GM12878 (cell line): ENCODE measurements around the gene LENG9. TPM values are rescaled to one million over a fixed set of nuclear protein-coding genes. Genes with fewer than 3 reads are reported as not detected.

Source experiments
- ATAC-seq: fragments of 200-7000 bp; cut with Tn5 transposase; 3 replicates; pipeline ENCODE4 v1.9.1; 2020; ENCODE audit warnings: mild to moderate bottlenecking, moderate library complexity
- BruUV-seq: library from RNA; stranded (reverse); fragments of 400-500 nt; replicated peaks from 2 replicates; lab custom pipeline; 2021; lab: Mats Ljungman, UMichigan
- CTCF ChIA-PET: fragments of 300-600 bp; sonication (Branson Sonifier 250); formaldehyde crosslinking; extraction: SDS; loops from one replicate; lab custom pipeline; 2021; ENCODE audit warnings: inconsistent platforms; lab: Yijun Ruan, JAX
- POLR2A ChIA-PET: fragments of 350-600 bp; formaldehyde crosslinking; extraction: SDS; loops from one replicate; lab custom pipeline; 2021; ENCODE audit warnings: inconsistent platforms; lab: Charles Lee
- RAD21 ChIA-PET: fragments of 300-600 bp; sonication (Branson Sonifier 250); formaldehyde crosslinking; loops from one replicate; lab custom pipeline; 2023; ENCODE audit warnings: antibody characterized with exemption; ENCODE audit not compliant: unreplicated experiment; lab: Charles Lee
- SMC1A ChIA-PET: fragments of 300-600 bp; sonication (Branson Sonifier 250); formaldehyde crosslinking; loops from one replicate; lab custom pipeline; 2023; ENCODE audit not compliant: unreplicated experiment, uncharacterized antibody; lab: Charles Lee
- DNase-seq: peaks from one replicate; pipeline ENCODE4 v3.0.0-alpha.2; 2011; ENCODE audit warnings: low read depth, low spot score
- FAIRE-seq: peaks from 3 replicates; lab custom pipeline; 2011; peaks lifted over from hg19 to GRCh38; lab: Jason Lieb, UNC
- H2AFZ ChIP-seq: 2 replicates; pipeline ENCODE4 v1.6.0; 2011; ENCODE audit warnings: low read depth, low read length, control low read depth; ENCODE audit not compliant: control insufficient read depth
- H3K27ac ChIP-seq: 2 replicates; pipeline ENCODE4 v1.5.1; 2011; ENCODE audit warnings: control low read depth; ENCODE audit not compliant: control insufficient read depth, insufficient read depth
- H3K27me3 ChIP-seq, 2 experiments: replicated peaks in 1 of 2; 2 replicates each; pipeline versions ENCODE4 v1.6.0 to v1.6.1; 2011; ENCODE audit warnings: low read length in 1 of 2; ENCODE audit not compliant: control insufficient read depth in 2 of 2, insufficient read depth in 2 of 2
- H3K36me3 ChIP-seq, 2 experiments: 2 replicates each; pipeline ENCODE4 v1.5.1; 2011; ENCODE audit warnings: low read length in 1 of 2; ENCODE audit not compliant: control insufficient read depth in 2 of 2, insufficient read depth in 2 of 2
- H3K4me1 ChIP-seq: 2 replicates; pipeline ENCODE4 v1.6.1; 2011; ENCODE audit warnings: mild to moderate bottlenecking, low read length, moderate library complexity, mixed read lengths; ENCODE audit not compliant: control insufficient read depth, insufficient read depth
- H3K4me2 ChIP-seq: 2 replicates; pipeline ENCODE4 v1.6.0; 2011; ENCODE audit warnings: control low read depth; ENCODE audit not compliant: control insufficient read depth, insufficient read depth
- H3K4me3 ChIP-seq: fragments of 200-600 bp; sonication (generic); 2 replicates; pipeline ENCODE4 v1.5.1; 2016
- H3K79me2 ChIP-seq: 2 replicates; pipeline ENCODE4 v1.6.0; 2011; ENCODE audit warnings: low read length; ENCODE audit not compliant: control insufficient read depth, insufficient read depth
- H3K9ac ChIP-seq: 2 replicates; pipeline ENCODE4 v1.8.0; 2011; ENCODE audit warnings: low read length, control low read depth, mixed read lengths; ENCODE audit not compliant: control insufficient read depth, insufficient read depth
- H3K9me3 ChIP-seq: replicated peaks from 3 replicates; pipeline ENCODE4 v1.5.1; 2011; ENCODE audit warnings: mild to moderate bottlenecking, low read length; ENCODE audit not compliant: control insufficient read depth, insufficient read depth
- H4K20me1 ChIP-seq: 2 replicates; pipeline ENCODE4 v1.6.0; 2011; ENCODE audit not compliant: control insufficient read depth, insufficient read depth
- POLR2AphosphoS5 ChIP-seq: IDR thresholded peaks from 2 replicates; pipeline ENCODE4 v1.6.1; 2011; ENCODE audit warnings: mild to moderate bottlenecking, low read length, inconsistent platforms
- SUZ12 ChIP-seq: fragments of 200-600 bp; sonication (generic); IDR thresholded peaks from one replicate; pipeline ENCODE4 v1.6.1; 2018; ENCODE audit warnings: antibody characterized with exemption, mild to moderate bottlenecking; ENCODE audit not compliant: unreplicated experiment
- WGBS: methylation state at CpG from one replicate; pipeline ENCODE4 v1.1.6; 2016; ENCODE audit warnings: low lambda C conversion rate; ENCODE audit not compliant: insufficient replicate concordance, insufficient coverage; ENCODE audit errors: missing lambda C conversion rate; 5-methylcytosine and 5-hydroxymethylcytosine counted together
- in situ Hi-C: fragments of 300-500 bp; cut with MboI; formaldehyde crosslinking; loops from 9 replicates; pipeline ENCODE4 v1.14.3; 2018; ENCODE audit warnings: mixed read lengths
- intact Hi-C: fragments of 100-400 bp; cut with micrococcal nuclease; formaldehyde crosslinking; loops from one replicate; pipeline ENCODE4 v1.14.2; 2022; ENCODE audit not compliant: unreplicated experiment
- polyA plus RNA-seq, 11 experiments: library from polyadenylated mRNA; depleted of rRNA in 4 of 11; unstranded in 6 of 11; stranded (reverse) in 5 of 11; fragments of >200 nt; fragmentation: Nextera tagmentation in 4 of 11; fragmentation: Illumina TruSeq in 1 of 11; extraction: Ambion mirVana in 4 of 11; extraction: Trizol in 1 of 11; gene quantifications; 1 replicate in 1 of 11; 2 replicates in 10 of 11; pipeline versions ENCODE4 v1.2.1 to v1.2.3, GENCODE V29; 2011 to 2016; ENCODE audit warnings: inconsistent platforms in 2 of 11, missing spikeins in 2 of 11, low read depth in 1 of 11
- total RNA-seq, 4 experiments: library from RNA; depleted of rRNA in 3 of 4; stranded (reverse); fragments of >200 nt in 3 of 4; fragmentation: Illumina TruSeq in 1 of 4; extraction: Trizol in 1 of 4; gene quantifications; 2 replicates each; pipeline versions ENCODE4 v1.2.1 to v1.2.3, GENCODE V29; 2013 to 2021
- TF ChIP-seq, protein P1 (sequence below): IDR thresholded peaks from 2 replicates; pipeline ENCODE4 v1.6.1; 2012; ENCODE audit warnings: improper control_type of control experiment, low read depth, low read length; ENCODE audit not compliant: insufficient replicate concordance

Gene LENG9
- total and polyA plus RNA-seq, 10 of the 15 experiments (the other 5 are each of a cell fraction or from before 2014, with no cell fraction given) = 0.09 to 2.9 (median 0.76) TPM; not detected in 1

DNA sequence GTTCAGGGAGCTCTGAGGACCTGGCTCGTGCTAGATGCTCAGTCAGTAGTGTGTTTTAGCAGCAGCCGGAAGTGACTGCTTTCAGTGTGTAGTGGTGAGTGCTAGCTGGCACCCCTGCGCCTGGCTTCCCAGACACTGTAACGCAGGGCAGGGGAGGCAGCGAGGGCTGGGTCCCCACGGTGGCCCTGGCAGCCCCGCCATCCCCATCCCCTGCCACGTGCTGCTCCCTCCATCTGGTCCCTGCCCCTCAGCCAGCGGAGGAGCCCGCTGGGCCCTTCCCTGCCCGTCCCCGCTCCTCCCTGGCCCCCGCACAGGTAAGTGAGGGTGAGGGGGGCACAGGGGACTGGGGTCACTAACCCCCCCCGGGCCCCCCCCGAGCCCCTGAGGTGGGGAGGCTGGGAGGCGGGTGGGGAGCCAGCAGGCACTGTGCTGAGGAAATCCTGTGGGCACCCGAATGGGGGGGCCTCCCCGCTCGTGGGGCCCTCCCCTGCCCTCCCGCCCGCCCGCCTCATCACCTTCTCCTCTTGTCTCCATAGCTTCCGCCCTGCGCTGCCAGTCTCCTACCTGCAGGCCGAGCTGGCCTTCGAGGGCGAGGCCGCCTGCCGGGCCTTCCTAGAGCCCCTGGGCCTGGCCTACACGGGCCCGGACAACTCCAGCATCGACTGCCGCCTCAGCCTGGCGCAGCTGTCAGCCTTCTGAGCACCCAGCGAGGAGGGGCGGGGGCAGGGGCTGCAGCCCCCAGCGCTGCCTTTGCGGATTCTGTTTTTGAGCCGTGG, 3.2 kb downstream of the LENG9 start (continued):
- TF ChIP-seq, protein P1, sequence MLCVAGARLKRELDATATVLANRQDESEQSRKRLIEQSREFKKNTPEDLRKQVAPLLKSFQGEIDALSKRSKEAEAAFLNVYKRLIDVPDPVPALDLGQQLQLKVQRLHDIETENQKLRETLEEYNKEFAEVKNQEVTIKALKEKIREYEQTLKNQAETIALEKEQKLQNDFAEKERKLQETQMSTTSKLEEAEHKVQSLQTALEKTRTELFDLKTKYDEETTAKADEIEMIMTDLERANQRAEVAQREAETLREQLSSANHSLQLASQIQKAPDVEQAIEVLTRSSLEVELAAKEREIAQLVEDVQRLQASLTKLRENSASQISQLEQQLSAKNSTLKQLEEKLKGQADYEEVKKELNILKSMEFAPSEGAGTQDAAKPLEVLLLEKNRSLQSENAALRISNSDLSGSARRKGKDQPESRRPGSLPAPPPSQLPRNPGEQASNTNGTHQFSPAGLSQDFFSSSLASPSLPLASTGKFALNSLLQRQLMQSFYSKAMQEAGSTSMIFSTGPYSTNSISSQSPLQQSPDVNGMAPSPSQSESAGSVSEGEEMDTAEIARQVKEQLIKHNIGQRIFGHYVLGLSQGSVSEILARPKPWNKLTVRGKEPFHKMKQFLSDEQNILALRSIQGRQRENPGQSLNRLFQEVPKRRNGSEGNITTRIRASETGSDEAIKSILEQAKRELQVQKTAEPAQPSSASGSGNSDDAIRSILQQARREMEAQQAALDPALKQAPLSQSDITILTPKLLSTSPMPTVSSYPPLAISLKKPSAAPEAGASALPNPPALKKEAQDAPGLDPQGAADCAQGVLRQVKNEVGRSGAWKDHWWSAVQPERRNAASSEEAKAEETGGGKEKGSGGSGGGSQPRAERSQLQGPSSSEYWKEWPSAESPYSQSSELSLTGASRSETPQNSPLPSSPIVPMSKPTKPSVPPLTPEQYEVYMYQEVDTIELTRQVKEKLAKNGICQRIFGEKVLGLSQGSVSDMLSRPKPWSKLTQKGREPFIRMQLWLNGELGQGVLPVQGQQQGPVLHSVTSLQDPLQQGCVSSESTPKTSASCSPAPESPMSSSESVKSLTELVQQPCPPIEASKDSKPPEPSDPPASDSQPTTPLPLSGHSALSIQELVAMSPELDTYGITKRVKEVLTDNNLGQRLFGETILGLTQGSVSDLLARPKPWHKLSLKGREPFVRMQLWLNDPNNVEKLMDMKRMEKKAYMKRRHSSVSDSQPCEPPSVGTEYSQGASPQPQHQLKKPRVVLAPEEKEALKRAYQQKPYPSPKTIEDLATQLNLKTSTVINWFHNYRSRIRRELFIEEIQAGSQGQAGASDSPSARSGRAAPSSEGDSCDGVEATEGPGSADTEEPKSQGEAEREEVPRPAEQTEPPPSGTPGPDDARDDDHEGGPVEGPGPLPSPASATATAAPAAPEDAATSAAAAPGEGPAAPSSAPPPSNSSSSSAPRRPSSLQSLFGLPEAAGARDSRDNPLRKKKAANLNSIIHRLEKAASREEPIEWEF = no peak

GRCh38 chr19:54459282-54460229, 4.0 kb downstream of the LENG9 start:
- Histone ChIP-seq H3K9ac (no peak overlapping the region), H2AFZ (no peak overlapping the region), H3K4me1 (peaks cover 12% of the 10 kb centered on the region), H3K36me3 (peaks cover 14 to 62% of the 10 kb centered on the region in 2 experiments), H3K27ac (no peak overlapping the region), H3K4me3 (no peak overlapping the region), H3K4me2 (no peak overlapping the region), H3K9me3 (no peaks in the 10 kb centered on the region), H3K79me2 (peaks cover 14% of the 10 kb centered on the region), H4K20me1 (no peaks in the 10 kb centered on the region; the same call in 1 of the 2 replicates), H3K27me3 (no peaks in the 10 kb centered on the region)
- RAD21 ChIA-PET = no interaction called here
- SMC1A ChIA-PET = no interaction called here
- CTCF ChIA-PET = no interaction called here
- ATAC-seq (no peak), FAIRE-seq (no peak), DNase-seq (no peak)
- in situ Hi-C loops (loop anchor here (10.0 kb wide), 1 partner anchor 1195 kb away; the partner anchor contains the start of gene U2AF2), intact Hi-C loops (no loop called here)
- TF ChIP-seq POLR2AphosphoS5 (peak; percentile 55; the same call in 1 of the 2 replicates), SUZ12 (no peak)
- POLR2A ChIA-PET = no interaction called here
- WGBS = 78% methylated on average over 16 of the region's 16 CpGs
- TSS peak; percentile 43 for BruUV-seq
